Activated CD4-positive, CD25-positive, alpha-beta regulatory T cell treated with anti-CD3 and anti-CD28 coated beads, Interleukin-2, amount 50 U/mL, for 24 hours (primary cell): ENCODE results near the gene POLL.
"Not testable (repeated sequence)": the region's sequence is repeated elsewhere in the genome, so short reads cannot be mapped to it uniquely, and the experiment has no call there.

Experiments used
- ATAC-seq, 2 donors: fragments of 150-1000 bp; cut with Tn5 transposase; one replicate each; pipeline ENCODE4 v1.10.0; 2021; ENCODE audit warnings: mild to moderate bottlenecking in 1 of 2, moderate library complexity in 1 of 2

Gene POLL

GRCh38 chr10:101587725-101588653, at the start of gene POLL, which contains the start of gene DPCD:
TSS of gene POLL (minus strand) at chr10:101588257. CDS start at chr10:101587360, 897 bp downstream.
TSS of gene DPCD (plus strand) at chr10:101588321. CDS start at chr10:101588337, 16 bp downstream.
- peak; percentile 98 to 99 for ATAC-seq

- not testable (repeated sequence) for ATAC-seq
These were observed 45.5 kb upstream of the POLL start for GRCh38 chr10:101633510-101633909.

- ATAC-seq, result no peak
These were observed 43.9 kb upstream of the POLL start for GRCh38 chr10:101631821-101632475.

DNA sequence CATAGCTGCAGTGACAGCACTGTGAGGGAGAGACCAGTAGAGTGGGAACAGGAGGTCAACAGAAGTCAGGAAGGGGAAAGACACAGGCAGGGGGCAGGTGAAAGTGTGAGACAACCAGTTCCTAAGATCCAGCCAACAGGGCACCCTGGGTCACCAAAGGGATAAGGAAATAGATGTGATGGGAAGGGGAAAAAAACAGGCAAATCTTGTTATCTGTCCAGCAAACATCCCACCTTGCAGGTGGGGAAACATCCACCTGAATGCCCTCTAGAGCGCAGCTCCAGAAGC, 42.5 kb upstream of the POLL start:
- no peak for ATAC-seq

GRCh38 chr10:101629837-101630632, 42.0 kb upstream of the POLL start:
- ATAC-seq, result no peak

GRCh38 chr10:101625821-101626412, 37.9 kb upstream of the POLL start:
- no peak for ATAC-seq

- ATAC-seq, result no peak
These were observed 36.6 kb upstream of the POLL start for GRCh38 chr10:101624526-101625102.

GRCh38 chr10:101623528-101623927, 35.5 kb upstream of the POLL start:
- ATAC-seq, result no peak

DNA sequence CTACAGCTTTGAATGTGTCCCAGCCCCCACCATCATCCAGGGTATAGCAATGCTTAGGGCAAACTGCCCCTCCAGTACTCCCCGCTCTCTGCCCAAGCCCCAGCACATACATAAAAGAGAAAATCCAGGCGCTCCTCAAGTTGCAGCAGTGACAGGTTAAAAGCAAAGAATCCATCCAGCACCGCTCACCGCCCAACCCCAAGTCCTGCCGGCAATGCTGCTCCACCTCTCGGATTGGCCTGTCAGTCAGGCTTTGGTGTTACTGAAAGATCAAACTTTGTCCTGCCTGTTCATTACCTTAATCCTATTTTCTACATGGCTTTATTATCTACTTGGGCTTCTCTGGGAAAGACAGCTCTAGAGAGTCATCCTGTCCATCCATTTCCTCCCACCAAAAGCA, 31.9 kb upstream of the POLL start:
- no peak for ATAC-seq

DNA sequence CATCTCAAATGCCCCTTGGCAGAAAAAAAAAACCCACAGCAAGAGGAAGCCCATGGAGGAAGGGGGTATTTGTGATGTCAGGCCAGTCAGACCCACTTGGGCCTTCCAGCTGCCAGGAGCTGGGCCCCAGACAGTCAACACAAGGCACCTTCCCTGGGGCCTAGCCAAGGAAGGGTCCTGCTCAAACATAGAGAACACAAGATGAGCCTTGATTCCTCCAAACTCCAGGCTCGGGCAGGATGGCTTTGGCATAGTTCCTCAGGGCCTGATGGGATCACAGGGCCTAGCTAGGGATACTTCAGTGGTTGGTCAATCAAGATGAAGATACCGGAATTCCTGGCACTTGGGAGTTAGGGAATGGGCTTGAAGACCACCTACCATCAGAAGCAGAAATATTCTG, 30.8 kb upstream of the POLL start:
- ATAC-seq, result no peak

- ATAC-seq, result no peak
These were observed 29.9 kb upstream of the POLL start for GRCh38 chr10:101617824-101618568.

GRCh38 chr10:101617102-101617823, 29.2 kb upstream of the POLL start:
- no peak for ATAC-seq

GRCh38 chr10:101616415-101617101, 28.5 kb upstream of the POLL start:
- ATAC-seq, result no peak

DNA sequence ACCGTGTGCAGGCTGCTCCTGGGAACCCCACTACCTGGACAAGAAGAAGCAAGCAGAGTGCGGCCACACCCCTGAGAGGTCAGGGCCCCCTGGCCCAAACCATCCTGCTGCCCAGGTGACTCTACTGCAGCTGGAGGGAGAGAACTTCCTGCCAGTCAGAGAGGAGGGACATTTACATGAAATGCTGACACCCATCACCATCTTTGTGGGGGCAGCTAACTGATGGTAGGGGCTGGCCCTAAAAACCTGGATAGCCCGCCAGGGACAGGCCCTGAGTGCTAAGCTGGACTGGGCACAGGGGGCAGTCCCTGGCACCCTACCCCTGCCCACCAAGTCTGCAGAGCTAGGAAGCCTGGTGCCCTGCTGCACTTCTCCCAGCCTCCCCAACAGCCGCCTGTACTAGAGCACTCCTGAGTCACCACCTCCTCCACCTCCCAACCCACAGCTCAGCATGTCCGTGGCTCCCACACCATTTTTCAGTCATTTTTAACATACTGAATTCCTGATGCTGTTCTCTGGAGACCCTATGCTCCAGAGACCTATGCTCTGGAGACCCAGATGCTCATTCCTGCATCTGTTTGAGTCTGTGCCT, 27.6 kb upstream of the POLL start:
- ATAC-seq, result no peak

- ATAC-seq, result no peak
These were observed 26.8 kb upstream of the POLL start for GRCh38 chr10:101614663-101615524.

DNA sequence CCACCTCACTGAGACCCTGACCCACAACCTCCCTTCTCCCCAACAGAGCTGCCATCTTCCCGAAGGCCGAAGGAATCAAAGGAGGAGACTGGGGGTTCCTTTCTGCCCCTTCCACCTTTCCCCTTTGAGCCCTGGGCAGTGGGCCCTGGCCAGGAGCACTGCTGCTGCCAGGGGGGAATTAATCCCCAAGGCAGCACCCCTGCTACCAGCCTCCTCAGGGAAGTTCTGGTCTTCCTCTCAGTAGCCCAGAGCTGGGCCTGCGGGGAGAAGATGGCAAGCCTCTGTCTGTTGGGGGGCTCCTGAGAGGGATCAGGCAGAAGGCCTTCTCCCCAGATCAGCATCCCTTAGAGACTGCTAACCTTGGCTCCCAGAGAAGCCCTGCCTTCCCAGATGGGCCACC, 25.6 kb upstream of the POLL start:
- no peak for ATAC-seq

GRCh38 chr10:101612872-101613271, 24.8 kb upstream of the POLL start:
- no peak for ATAC-seq

DNA sequence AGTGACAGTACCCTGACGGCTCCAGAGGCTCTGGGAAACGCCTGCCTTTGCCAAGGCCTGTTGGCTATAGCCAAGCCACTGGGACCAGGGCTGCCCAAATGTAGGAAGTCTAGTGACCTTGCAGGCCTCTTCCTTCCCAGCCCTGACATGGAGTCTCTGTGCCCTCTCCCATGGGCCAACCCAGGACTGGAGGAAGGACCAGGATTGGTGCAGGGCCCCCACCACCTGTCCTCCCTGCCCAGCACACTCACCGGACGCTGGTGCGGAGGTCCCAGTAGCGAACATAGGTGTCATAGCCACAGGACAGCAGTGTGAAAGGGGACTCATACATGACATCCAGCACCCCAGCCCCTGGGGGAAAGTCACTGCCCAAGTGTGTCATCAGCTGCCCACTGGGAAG, 24.0 kb upstream of the POLL start:
- ATAC-seq, result no peak
